ENCODE measurements around the gene ZNF157. TPM values are rescaled to one million over a fixed set of nuclear protein-coding genes. Genes with fewer than 3 reads are reported as not detected.

The ZNF157 gene
- polyA plus RNA-seq, 3 donors, result not detected

DNA sequence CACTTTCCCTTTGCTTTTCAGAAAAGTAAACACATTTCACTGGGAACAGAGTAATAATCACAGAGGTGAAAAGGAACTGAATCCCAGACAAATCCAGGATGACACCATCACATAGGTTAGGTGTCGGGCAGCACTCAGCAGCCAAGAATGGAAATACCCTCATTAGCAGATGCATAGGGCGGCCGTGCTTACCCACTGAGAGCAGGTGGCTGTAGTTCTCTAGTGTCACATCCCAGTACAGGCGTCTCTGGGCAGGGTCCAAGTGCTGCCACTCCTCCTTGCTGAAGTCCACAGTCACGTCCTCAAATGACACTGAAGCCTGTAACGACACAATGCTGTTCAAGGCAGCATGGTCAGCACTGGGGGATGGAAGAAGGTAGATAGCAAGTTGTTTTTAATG is 85.7 kb downstream of the ZNF157 start:
- no CpG with 5 or more reads among the region's 6 CpGs for WGBS (ENCODE audit: insufficient coverage)
- H3K27ac Mint-ChIP-seq, result no peak overlapping the region
- peaks cover 22 to 55% (median 38%) of the 10 kb centered on the region in 7 donors for H3K9me3 Mint-ChIP-seq
- H3K4me3 Mint-ChIP-seq, result no peak overlapping the region
- no peaks in the 10 kb centered on the region for H3K4me1 Mint-ChIP-seq
- Histone ChIP-seq H3K4me2 (replicated peaks; ENCODE audit: extremely low read depth, low read length, poor library complexity, severe bottlenecking) (no peak overlapping the region), H3K27me3 (ENCODE audit: control insufficient read depth in 2 of 2, insufficient read depth in 2 of 2, low read length in 2 of 2) (no peaks in the 10 kb centered on the region), H3K27ac (ENCODE audit: low read depth in 1 of 2, low read length in 2 of 2) (no peak overlapping the region), H4K20me1 (ENCODE audit: insufficient read depth, low read length) (no peaks in the 10 kb centered on the region), H3K9me3 (replicated peaks in 1 of 2; ENCODE audit: control insufficient read depth in 1 of 2, insufficient read depth in 1 of 2, low read length in 2 of 2) (peaks cover 18 to 30% of the 10 kb centered on the region in 2 donors), H3K9ac (ENCODE audit: insufficient read depth, low read length, poor library complexity, severe bottlenecking) (no peak overlapping the region), H3K4me1 (ENCODE audit: control insufficient read depth in 1 of 2, insufficient read depth in 2 of 2, low read length in 2 of 2) (no peaks in the 10 kb centered on the region), H3K79me2 (ENCODE audit: insufficient read depth, low read length) (no peaks in the 10 kb centered on the region), H3K36me3 (replicated peaks in 1 of 2; ENCODE audit: control insufficient read depth in 1 of 2, insufficient read depth in 2 of 2, low read length in 2 of 2) (peaks cover 40 to 70% of the 10 kb centered on the region in 2 donors), H2AFZ (ENCODE audit: insufficient read depth, low read depth, low read length, poor library complexity, severe bottlenecking) (no peak overlapping the region), H3K4me3 (replicated peaks in 1 of 3; ENCODE audit: low read depth in 2 of 3, low read length in 3 of 3) (no peak overlapping the region)
- peaks cover 0 to 3% (median 0%) of the 10 kb centered on the region in 3 donors for H3K27me3 Mint-ChIP-seq (ENCODE audit: low read depth in 3 of 3)
- H3K36me3 Mint-ChIP-seq, result peaks cover 65 to 82% of the 10 kb centered on the region in 2 donors
- no peak for DNase-seq
- TF ChIP-seq, protein P1, sequence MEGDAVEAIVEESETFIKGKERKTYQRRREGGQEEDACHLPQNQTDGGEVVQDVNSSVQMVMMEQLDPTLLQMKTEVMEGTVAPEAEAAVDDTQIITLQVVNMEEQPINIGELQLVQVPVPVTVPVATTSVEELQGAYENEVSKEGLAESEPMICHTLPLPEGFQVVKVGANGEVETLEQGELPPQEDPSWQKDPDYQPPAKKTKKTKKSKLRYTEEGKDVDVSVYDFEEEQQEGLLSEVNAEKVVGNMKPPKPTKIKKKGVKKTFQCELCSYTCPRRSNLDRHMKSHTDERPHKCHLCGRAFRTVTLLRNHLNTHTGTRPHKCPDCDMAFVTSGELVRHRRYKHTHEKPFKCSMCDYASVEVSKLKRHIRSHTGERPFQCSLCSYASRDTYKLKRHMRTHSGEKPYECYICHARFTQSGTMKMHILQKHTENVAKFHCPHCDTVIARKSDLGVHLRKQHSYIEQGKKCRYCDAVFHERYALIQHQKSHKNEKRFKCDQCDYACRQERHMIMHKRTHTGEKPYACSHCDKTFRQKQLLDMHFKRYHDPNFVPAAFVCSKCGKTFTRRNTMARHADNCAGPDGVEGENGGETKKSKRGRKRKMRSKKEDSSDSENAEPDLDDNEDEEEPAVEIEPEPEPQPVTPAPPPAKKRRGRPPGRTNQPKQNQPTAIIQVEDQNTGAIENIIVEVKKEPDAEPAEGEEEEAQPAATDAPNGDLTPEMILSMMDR (IDR thresholded peaks at IDR 0.05), result no peak
- intact Hi-C loops (cut with micrococcal nuclease), result no loop called here

DNA sequence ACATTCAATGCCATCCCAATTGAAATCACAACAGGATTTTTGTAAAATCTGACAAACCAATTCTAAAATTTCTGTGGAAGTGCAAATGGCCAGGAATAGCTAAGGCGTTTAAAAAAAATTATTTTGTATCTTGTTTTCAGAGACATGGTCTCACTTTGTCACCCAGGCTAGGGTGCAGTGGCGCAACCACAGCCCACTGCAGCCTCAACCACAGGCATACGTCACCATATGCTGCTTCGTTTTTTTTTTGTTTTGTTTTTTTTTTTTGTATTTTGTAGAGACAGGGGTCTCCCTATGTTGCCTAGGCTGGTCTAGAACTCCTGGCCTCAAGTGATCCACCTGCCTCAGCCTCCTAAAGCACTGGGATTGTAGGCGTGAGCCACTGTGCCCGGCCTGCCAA is 88.2 kb downstream of the ZNF157 start:
- Histone ChIP-seq H4K20me1 (ENCODE audit: insufficient read depth, low read length) (no peaks in the 10 kb centered on the region), H3K27ac (ENCODE audit: low read depth in 1 of 2, low read length in 2 of 2) (no peak overlapping the region), H3K9me3 (replicated peaks in 1 of 2; ENCODE audit: control insufficient read depth in 1 of 2, insufficient read depth in 1 of 2, low read length in 2 of 2) (peaks cover 12 to 16% of the 10 kb centered on the region in 2 donors), H3K4me2 (replicated peaks; ENCODE audit: extremely low read depth, low read length, poor library complexity, severe bottlenecking) (no peak overlapping the region), H3K9ac (ENCODE audit: insufficient read depth, low read length, poor library complexity, severe bottlenecking) (no peak overlapping the region), H3K4me3 (replicated peaks in 1 of 3; ENCODE audit: low read depth in 2 of 3, low read length in 3 of 3) (no peak overlapping the region), H3K27me3 (ENCODE audit: control insufficient read depth in 2 of 2, insufficient read depth in 2 of 2, low read length in 2 of 2) (no peaks in the 10 kb centered on the region), H2AFZ (ENCODE audit: insufficient read depth, low read depth, low read length, poor library complexity, severe bottlenecking) (no peak overlapping the region), H3K79me2 (ENCODE audit: insufficient read depth, low read length) (no peaks in the 10 kb centered on the region), H3K4me1 (ENCODE audit: control insufficient read depth in 1 of 2, insufficient read depth in 2 of 2, low read length in 2 of 2) (no peaks in the 10 kb centered on the region), H3K36me3 (replicated peaks in 1 of 2; ENCODE audit: control insufficient read depth in 1 of 2, insufficient read depth in 2 of 2, low read length in 2 of 2) (peaks cover 31 to 57% of the 10 kb centered on the region in 2 donors)
- Mint-ChIP-seq H3K27ac (no peak overlapping the region), H3K4me3 (no peak overlapping the region), H3K9me3 (peaks cover 12 to 50% (median 27%) of the 10 kb centered on the region in 7 donors), H3K4me1 (no peaks in the 10 kb centered on the region), H3K27me3 (ENCODE audit: low read depth in 3 of 3) (no peaks in the 10 kb centered on the region), H3K36me3 (peaks cover 57 to 69% of the 10 kb centered on the region in 2 donors)
- intact Hi-C loops (cut with micrococcal nuclease), result no loop called here
- no peak for DNase-seq
- WGBS (ENCODE audit: insufficient coverage), result 100% methylated on average over 1 of the region's 6 CpGs
- TF ChIP-seq, protein P1 (IDR thresholded peaks at IDR 0.05), result no peak
